Measurements from ENCODE around the gene METTL13.

- TF ChIP-seq, protein P1, sequence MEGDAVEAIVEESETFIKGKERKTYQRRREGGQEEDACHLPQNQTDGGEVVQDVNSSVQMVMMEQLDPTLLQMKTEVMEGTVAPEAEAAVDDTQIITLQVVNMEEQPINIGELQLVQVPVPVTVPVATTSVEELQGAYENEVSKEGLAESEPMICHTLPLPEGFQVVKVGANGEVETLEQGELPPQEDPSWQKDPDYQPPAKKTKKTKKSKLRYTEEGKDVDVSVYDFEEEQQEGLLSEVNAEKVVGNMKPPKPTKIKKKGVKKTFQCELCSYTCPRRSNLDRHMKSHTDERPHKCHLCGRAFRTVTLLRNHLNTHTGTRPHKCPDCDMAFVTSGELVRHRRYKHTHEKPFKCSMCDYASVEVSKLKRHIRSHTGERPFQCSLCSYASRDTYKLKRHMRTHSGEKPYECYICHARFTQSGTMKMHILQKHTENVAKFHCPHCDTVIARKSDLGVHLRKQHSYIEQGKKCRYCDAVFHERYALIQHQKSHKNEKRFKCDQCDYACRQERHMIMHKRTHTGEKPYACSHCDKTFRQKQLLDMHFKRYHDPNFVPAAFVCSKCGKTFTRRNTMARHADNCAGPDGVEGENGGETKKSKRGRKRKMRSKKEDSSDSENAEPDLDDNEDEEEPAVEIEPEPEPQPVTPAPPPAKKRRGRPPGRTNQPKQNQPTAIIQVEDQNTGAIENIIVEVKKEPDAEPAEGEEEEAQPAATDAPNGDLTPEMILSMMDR (IDR thresholded peaks at IDR 0.05; ENCODE audit: poor library complexity, severe bottlenecking), result no peak
- TF ChIP-seq EZH2 (IDR thresholded peaks at IDR 0.05; ENCODE audit: borderline replicate concordance, insufficient read depth, low read length, poor library complexity, severe bottlenecking) (no peak), EP300 (conservative IDR thresholded peaks at IDR 0.05; ENCODE audit: poor library complexity, severe bottlenecking) (no peak), SMC3 (conservative IDR thresholded peaks at IDR 0.05; ENCODE audit: poor library complexity) (no peak), RAD21 (conservative IDR thresholded peaks at IDR 0.05) (no peak)
These were observed 28.4 kb downstream of the METTL13 start for GRCh38 chr1:171809834-171810233.

All from neural cell (in vitro differentiated cells).